ENCODE data around the gene PLXNC1. TPM values are rescaled to one million over a fixed set of nuclear protein-coding genes. Genes with fewer than 3 reads are reported as not detected.
A peak's percentile ranks its signal among the peaks of the same experiment; 100 is the strongest.

PLXNC1 gene
- total and polyA plus RNA-seq, 9 of the 15 experiments (the other 6 are each of a cell fraction or from before 2014, with no cell fraction given), result 0.08 to 0.87 (median 0.28) TPM

DNA sequence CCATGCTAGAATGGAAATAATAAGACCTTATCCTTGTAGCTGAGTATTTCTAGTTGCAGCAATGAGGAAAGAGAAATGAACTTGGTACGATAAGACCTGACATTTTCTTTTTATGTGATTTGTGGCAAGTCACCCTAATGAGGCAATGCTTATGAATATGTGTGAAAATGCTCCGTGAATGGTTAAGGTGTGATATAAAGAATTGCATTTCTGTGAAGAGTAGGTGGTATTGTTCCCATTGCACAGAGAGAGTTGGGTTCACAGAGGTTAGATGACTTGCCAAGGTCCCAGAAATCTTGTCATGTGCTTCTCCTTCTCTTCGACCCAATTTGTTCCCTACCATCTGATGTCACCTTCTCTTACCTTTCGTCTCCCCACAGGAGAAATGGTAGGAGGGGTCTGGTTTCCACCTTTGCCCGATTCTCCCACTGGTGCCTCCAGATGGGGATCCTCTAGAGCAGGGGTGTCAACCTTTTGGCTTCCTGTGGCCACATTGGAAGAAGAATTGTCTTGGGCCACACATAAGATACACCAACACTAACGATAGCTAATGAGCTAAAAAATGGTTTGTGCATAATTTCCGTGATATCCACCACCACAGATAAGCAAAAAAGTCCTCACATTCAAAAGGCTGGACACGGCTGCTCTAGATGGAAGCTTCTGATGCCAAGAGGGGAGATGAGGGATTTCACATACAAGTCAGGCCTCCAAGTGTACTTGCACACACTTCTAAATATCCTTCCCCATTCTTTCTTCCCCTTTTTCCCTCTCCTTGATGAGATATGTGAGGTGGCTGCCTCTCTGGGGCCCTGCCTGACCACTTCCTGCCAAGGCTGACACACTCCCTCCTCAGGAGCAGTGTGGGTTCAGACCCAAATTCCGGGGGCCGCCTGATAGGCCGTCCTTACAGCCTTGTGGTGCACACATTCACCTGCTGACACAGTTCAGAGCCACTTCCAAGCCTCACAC lies 96.1 kb downstream of the PLXNC1 start (continued):
- TF ChIP-seq, protein P1, sequence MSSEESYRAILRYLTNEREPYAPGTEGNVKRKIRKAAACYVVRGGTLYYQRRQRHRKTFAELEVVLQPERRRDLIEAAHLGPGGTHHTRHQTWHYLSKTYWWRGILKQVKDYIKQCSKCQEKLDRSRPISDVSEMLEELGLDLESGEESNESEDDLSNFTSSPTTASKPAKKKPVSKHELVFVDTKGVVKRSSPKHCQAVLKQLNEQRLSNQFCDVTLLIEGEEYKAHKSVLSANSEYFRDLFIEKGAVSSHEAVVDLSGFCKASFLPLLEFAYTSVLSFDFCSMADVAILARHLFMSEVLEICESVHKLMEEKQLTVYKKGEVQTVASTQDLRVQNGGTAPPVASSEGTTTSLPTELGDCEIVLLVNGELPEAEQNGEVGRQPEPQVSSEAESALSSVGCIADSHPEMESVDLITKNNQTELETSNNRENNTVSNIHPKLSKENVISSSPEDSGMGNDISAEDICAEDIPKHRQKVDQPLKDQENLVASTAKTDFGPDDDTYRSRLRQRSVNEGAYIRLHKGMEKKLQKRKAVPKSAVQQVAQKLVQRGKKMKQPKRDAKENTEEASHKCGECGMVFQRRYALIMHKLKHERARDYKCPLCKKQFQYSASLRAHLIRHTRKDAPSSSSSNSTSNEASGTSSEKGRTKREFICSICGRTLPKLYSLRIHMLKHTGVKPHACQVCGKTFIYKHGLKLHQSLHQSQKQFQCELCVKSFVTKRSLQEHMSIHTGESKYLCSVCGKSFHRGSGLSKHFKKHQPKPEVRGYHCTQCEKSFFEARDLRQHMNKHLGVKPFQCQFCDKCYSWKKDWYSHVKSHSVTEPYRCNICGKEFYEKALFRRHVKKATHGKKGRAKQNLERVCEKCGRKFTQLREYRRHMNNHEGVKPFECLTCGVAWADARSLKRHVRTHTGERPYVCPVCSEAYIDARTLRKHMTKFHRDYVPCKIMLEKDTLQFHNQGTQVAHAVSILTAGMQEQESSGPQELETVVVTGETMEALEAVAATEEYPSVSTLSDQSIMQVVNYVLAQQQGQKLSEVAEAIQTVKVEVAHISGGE (CRISPR knock-in tag; IDR thresholded peaks at IDR 0.05), result peak in 1 of 3 experiments; percentile 35; a peak in 1 of 6 replicates
- no peak for TF ChIP-seq SMAD2 (IDR thresholded peaks at IDR 0.05; ENCODE audit: low read depth, low read length)
- TF ChIP-seq RNF2 (IDR thresholded peaks at IDR 0.05), result peak; percentile 87; the same call in 1 of the 2 replicates
- no peak for TF ChIP-seq HSF4 (CRISPR knock-in tag; IDR thresholded peaks at IDR 0.05; ENCODE audit: borderline replicate concordance)
- no peak for TF ChIP-seq ZBED1 (IDR thresholded peaks at IDR 0.05)
- TF ChIP-seq ZNF780A (CRISPR knock-in tag; IDR thresholded peaks at IDR 0.05), result no peak
- no peak for TF ChIP-seq ZNF232 (CRISPR knock-in tag; IDR thresholded peaks at IDR 0.05)
- no peak for TF ChIP-seq ZNF644 (tag; IDR thresholded peaks at IDR 0.05; ENCODE audit: low read depth)

Measured in K562 (cell line).